ENCODE measurements around the gene CRIM1. TPM values are rescaled to one million over a fixed set of nuclear protein-coding genes. Genes with fewer than 3 reads are reported as not detected.

CRIM1 gene
- total and polyA plus RNA-seq, 2 of the 8 experiments (the other 6 are each of a cell fraction or from before 2014, with no cell fraction given), result 9.4 to 28.4 TPM

- Histone ChIP-seq H3K9me3 (ENCODE audit: insufficient read depth in 2 of 2, low read depth in 1 of 2, low read length in 1 of 2) (no peaks in the 10 kb centered on the region), H2BK12ac (ENCODE audit: low read depth, low read length) (no peak overlapping the region), H2AFZ (ENCODE audit: low read length) (no peak overlapping the region), H3K27ac (ENCODE audit: low read depth, low read length) (no peak overlapping the region), H2BK5ac (ENCODE audit: low read depth, low read length) (no peak overlapping the region), H2BK15ac (ENCODE audit: low read length) (no peak overlapping the region), H4K5ac (ENCODE audit: insufficient read length, low read depth, low read length) (no peak overlapping the region), H3K4ac (replicated peaks; ENCODE audit: insufficient read length, low read depth, low read length) (no peak overlapping the region), H3K27me3 (replicated peaks in 1 of 4; ENCODE audit: control insufficient read depth in 3 of 4, extremely low read depth in 1 of 4, insufficient read depth in 3 of 4, low read length in 3 of 4) (peaks cover 0 to 1% (median 0%) of the 10 kb centered on the region in 4 experiments; a peak in 1 of 7 replicates), H3K18ac (ENCODE audit: extremely low read depth, low read length) (no peak overlapping the region), H4K20me1 (replicated peaks in 1 of 2; ENCODE audit: control insufficient read depth in 1 of 2, insufficient read depth in 2 of 2, low read length in 2 of 2) (peaks cover 0 to 2% of the 10 kb centered on the region in 2 experiments), H4K8ac (ENCODE audit: extremely low read depth, insufficient read depth, low read length) (no peak overlapping the region), H3K56ac (replicated peaks; ENCODE audit: insufficient read length, low read depth, low read length) (no peak overlapping the region), H3K14ac (ENCODE audit: insufficient read length) (no peak overlapping the region), H3K79me2 (ENCODE audit: control insufficient read depth in 1 of 2, insufficient read depth in 2 of 2, low read length in 2 of 2) (no peaks in the 10 kb centered on the region), H3K9ac (replicated peaks in 1 of 4; ENCODE audit: extremely low read depth in 1 of 4, low read depth in 3 of 4, low read length in 3 of 4) (no peak overlapping the region), H2BK20ac (ENCODE audit: low read length) (no peak overlapping the region), H2BK120ac (replicated peaks; ENCODE audit: low read depth, low read length) (no peak overlapping the region), H3K23me2 (ENCODE audit: low read depth, low read length) (no peaks in the 10 kb centered on the region), H2AK5ac (ENCODE audit: low read depth, low read length) (no peak overlapping the region), H3K79me1 (ENCODE audit: low read depth, low read length) (no peaks in the 10 kb centered on the region; the same call in 1 of the 2 replicates), H3K4me3 (ENCODE audit: extremely low read depth in 1 of 4, insufficient read depth in 2 of 4, low read depth in 3 of 4, low read length in 4 of 4) (no peak overlapping the region), H3K4me1 (replicated peaks in 1 of 4; ENCODE audit: control insufficient read depth in 3 of 4, insufficient read depth in 4 of 4, low read length in 3 of 4) (no peaks in the 10 kb centered on the region), H3K23ac (ENCODE audit: insufficient read length) (no peak overlapping the region), H4K91ac (replicated peaks; ENCODE audit: insufficient read length, low read length) (no peak overlapping the region), H3K36me3 (ENCODE audit: control insufficient read depth in 2 of 4, insufficient read depth in 4 of 4, low read length in 3 of 4) (peaks cover 0 to 2% (median 0%) of the 10 kb centered on the region in 4 experiments; a peak in 2 of 8 replicates), H3K4me2 (ENCODE audit: insufficient read depth in 1 of 2, low read depth in 2 of 2, low read length in 2 of 2) (no peak overlapping the region)
- DNase-seq (ENCODE audit: low read depth in 1 of 2, low spot score in 2 of 2) (no peak), FAIRE-seq (no peak)
- POLR2A ChIA-PET (ENCODE audit: partially characterized antibody), result interaction anchor here (1.2 kb wide), 1 partner anchor 10 kb away, joined by 6 read pairs; the partner anchor contains the start of gene FEZ2
- WGBS, 2 experiments (ENCODE audit: extremely low coverage in 1 of 2, insufficient coverage in 1 of 2, insufficient read length in 1 of 2, insufficient replicate concordance in 2 of 2, low coverage in 1 of 2, low lambda C conversion rate in 2 of 2, missing lambda C conversion rate in 1 of 2), result 85% methylated on average over 3 of the region's 3 CpGs; no CpG with 5 or more reads in 1 of the 2 experiments
- TF ChIP-seq JUN (IDR thresholded peaks at IDR 0.05; ENCODE audit: low read depth, low read length) (no peak), EZH2 (IDR thresholded peaks at IDR 0.05; ENCODE audit: low read depth, low read length, severe bottlenecking) (no peak), CTBP2 (IDR thresholded peaks at IDR 0.05; ENCODE audit: borderline replicate concordance, insufficient read depth, insufficient read length, low read length) (no peak), SUZ12 (IDR thresholded peaks at IDR 0.05; ENCODE audit: low read length) (no peak), CHD2 (IDR thresholded peaks at IDR 0.05; ENCODE audit: low read length) (no peak), BCL11A (IDR thresholded peaks at IDR 0.05; ENCODE audit: low read depth in 2 of 2, low read length in 2 of 2) (no peak), SIRT6 (IDR thresholded peaks at IDR 0.05; ENCODE audit: low read length) (no peak), JUND (IDR thresholded peaks at IDR 0.05; ENCODE audit: low read length) (no peak), KDM4A (IDR thresholded peaks at IDR 0.05; ENCODE audit: low read depth, low read length, severe bottlenecking) (no peak), BRCA1 (IDR thresholded peaks at IDR 0.05; ENCODE audit: low read depth, low read length) (no peak), CREB1 (IDR thresholded peaks at IDR 0.05) (no peak), CEBPB (IDR thresholded peaks at IDR 0.05; ENCODE audit: low read depth, low read length) (no peak), SIX5 (IDR thresholded peaks at IDR 0.05; ENCODE audit: low read depth, low read length) (no peak), NANOG (IDR thresholded peaks at IDR 0.05; ENCODE audit: insufficient read depth, low read depth, low read length, poor library complexity, severe bottlenecking) (no peak)
- CTCF ChIA-PET (ENCODE audit: partially characterized antibody), result interaction anchor here (0.6 to 0.7 kb wide), 2 partner anchors 24 to 128 kb away, joined by 3 read pairs; no protein-coding TSS in a partner anchor
These were observed 232.0 kb downstream of the CRIM1 start for GRCh38 chr2:36587556-36587955.
